ENCODE measurements around the gene EDN1. TPM values are rescaled to one million over a fixed set of nuclear protein-coding genes. Genes with fewer than 3 reads are reported as not detected.

Gene EDN1
- total and polyA plus RNA-seq, 12 donors, result 0.18 to 7.9 (median 1.6) TPM

DNA sequence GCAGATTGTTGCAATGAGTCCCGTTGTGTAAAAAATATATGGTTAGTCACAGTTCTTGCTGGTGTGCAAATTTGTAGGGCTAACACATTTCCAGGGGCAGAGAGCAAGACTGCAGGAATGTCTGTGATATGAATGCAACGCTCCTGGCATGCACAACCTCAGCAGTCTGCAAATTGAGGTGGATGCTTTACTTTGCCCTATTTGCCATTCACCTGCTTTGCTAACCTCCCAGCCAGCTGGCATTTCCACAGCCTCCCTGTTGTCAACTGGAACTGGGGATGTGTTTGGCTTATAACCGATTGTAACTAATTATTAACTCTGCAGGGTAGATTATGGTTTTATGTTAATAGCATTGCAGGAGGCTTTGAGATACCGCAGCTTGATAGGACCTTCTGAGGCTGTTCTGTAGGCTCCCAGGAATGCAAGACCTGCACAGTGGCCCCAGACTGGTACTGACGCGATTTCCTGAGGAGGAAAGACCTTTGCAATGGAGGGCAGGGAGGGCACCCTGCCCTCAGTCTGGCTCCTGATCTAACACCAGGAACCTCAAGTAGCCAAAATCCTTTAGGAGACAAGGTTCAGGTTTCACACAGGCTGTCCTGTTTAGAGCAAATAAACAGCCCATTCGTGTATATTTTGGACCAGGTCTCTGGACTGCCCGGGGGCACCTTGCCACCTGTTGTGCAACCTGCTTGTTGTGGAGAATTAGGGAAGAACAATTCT is 53.4 kb downstream of the EDN1 start:
- no peak for DNase-seq
- H3K9me3 ChIP-seq (replicated peaks in 1 of 3), result no peaks in the 10 kb centered on the region
- H3K4me3 ChIP-seq, result no peak overlapping the region
- H3K27me3 ChIP-seq, result no peaks in the 10 kb centered on the region
- no peak for TF ChIP-seq POLR2A (IDR thresholded peaks at IDR 0.05)
- TF ChIP-seq, protein P1, sequence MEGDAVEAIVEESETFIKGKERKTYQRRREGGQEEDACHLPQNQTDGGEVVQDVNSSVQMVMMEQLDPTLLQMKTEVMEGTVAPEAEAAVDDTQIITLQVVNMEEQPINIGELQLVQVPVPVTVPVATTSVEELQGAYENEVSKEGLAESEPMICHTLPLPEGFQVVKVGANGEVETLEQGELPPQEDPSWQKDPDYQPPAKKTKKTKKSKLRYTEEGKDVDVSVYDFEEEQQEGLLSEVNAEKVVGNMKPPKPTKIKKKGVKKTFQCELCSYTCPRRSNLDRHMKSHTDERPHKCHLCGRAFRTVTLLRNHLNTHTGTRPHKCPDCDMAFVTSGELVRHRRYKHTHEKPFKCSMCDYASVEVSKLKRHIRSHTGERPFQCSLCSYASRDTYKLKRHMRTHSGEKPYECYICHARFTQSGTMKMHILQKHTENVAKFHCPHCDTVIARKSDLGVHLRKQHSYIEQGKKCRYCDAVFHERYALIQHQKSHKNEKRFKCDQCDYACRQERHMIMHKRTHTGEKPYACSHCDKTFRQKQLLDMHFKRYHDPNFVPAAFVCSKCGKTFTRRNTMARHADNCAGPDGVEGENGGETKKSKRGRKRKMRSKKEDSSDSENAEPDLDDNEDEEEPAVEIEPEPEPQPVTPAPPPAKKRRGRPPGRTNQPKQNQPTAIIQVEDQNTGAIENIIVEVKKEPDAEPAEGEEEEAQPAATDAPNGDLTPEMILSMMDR (IDR thresholded peaks at IDR 0.05), result no peak
- intact Hi-C loops (cut with DNase I), result no loop called here
- no peaks in the 10 kb centered on the region for H3K4me1 ChIP-seq (replicated peaks in 1 of 2)
- WGBS, 4 donors, result 72 to 75% (median 73%) methylated on average over 7 to 8 of the region's 8 CpGs
- H3K27ac ChIP-seq, result no peak overlapping the region
- no peaks in the 10 kb centered on the region for H3K36me3 ChIP-seq (replicated peaks in 1 of 2)

DNA sequence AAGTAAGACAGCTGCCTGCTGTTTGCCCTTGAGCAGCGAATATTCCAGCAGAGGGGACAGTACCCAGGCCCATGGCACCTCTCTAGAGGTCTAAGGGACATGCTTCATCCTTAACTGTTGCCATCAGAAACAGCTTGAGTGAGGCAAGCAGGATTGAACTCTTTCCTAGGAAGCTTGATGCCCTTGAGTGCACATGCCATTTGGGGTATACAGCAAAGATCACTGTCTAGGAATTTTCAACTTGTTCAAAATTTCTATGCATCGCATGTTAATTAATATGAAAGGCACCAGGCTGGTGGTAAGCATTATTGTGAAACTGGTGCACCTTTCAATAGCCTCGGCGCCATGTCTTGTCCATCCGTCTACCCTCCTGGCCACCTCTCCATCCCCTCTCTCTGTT is 54.1 kb downstream of the EDN1 start:
- intact Hi-C loops (cut with DNase I), result no loop called here
- H3K27ac ChIP-seq, result no peak overlapping the region
- H3K4me3 ChIP-seq, result no peak overlapping the region
- DNase-seq, result no peak
- WGBS, 4 donors, result 87 to 94% (median 92%) methylated on average over 5 of the region's 5 CpGs
- no peaks in the 10 kb centered on the region for H3K9me3 ChIP-seq (replicated peaks in 1 of 3)
- H3K4me1 ChIP-seq (replicated peaks in 1 of 2), result no peaks in the 10 kb centered on the region
- no peaks in the 10 kb centered on the region for H3K27me3 ChIP-seq
- TF ChIP-seq, protein P1 (IDR thresholded peaks at IDR 0.05), result no peak
- H3K36me3 ChIP-seq (replicated peaks in 1 of 2), result no peaks in the 10 kb centered on the region

DNA sequence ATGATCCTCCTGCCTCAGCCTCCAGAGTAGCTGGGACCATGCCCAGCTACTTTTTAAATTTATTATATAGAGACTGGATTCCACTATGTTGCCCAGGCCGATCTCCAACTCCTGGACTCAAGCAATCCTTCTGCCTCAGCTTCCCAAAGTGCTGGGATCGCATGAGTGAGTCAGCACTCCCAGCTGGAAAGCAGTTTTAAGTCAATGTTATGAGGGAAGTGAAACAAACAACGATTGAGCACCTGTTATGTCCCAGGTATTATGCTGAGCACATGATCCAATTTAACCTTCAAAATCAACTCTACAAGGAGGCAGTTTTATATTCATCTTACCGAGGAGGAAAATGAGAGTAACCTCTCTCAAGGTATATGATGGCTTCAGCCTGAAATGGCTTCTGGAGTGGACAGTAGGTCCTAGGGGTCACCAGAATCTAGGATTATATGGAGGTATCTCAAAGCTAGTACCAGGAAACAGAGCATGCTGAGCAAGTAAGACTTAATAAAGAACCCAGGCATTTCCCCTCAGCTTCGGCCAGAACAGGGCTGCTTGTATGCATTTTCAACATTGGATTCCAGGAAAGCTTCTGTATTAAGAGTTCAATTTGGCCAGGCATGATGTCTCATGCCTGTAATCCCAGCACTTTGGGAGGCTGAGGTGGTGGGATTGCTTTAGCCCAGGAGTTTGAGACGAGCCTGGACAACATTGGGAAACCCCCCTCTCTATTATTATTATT is 55.0 kb downstream of the EDN1 start:
- no peak for TF ChIP-seq POLR2A (IDR thresholded peaks at IDR 0.05)
- TF ChIP-seq, protein P1 (IDR thresholded peaks at IDR 0.05), result no peak
- no peaks in the 10 kb centered on the region for H3K9me3 ChIP-seq (replicated peaks in 1 of 3)
- H3K4me1 ChIP-seq (replicated peaks in 1 of 2), result no peaks in the 10 kb centered on the region
- no peaks in the 10 kb centered on the region for H3K27me3 ChIP-seq
- intact Hi-C loops (cut with DNase I), result no loop called here
- no peak overlapping the region for H3K27ac ChIP-seq
- 76 to 78% (median 78%) methylated on average over 6 of the region's 6 CpGs for WGBS, 4 donors
- DNase-seq, result no peak
- H3K4me3 ChIP-seq, result no peak overlapping the region
- no peaks in the 10 kb centered on the region for H3K36me3 ChIP-seq (replicated peaks in 1 of 2)

DNA sequence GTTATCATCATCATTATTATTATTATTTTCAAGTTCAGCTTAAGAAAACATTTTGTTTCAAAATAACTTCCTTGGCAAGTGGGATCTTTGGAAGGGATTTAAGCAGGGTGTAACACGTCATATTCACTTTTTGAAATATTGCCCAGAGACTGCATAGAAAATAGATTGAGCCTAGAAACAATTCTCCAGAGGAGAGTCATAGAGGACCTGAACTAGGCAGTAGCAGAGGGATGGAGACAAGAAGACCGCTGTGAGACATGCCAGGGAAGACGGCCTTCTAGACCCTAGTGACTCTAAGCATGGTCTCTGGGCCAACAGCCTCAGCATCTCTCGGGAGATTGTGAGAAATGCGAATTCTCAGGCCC is 55.5 kb downstream of the EDN1 start:
- TF ChIP-seq, protein P1 (IDR thresholded peaks at IDR 0.05), result no peak
- TF ChIP-seq POLR2A (IDR thresholded peaks at IDR 0.05), result no peak
- Histone ChIP-seq H3K9me3 (replicated peaks in 1 of 3) (no peaks in the 10 kb centered on the region), H3K4me3 (no peak overlapping the region), H3K4me1 (replicated peaks in 1 of 2) (no peaks in the 10 kb centered on the region), H3K36me3 (replicated peaks in 1 of 2) (no peaks in the 10 kb centered on the region), H3K27me3 (no peaks in the 10 kb centered on the region), H3K27ac (no peak overlapping the region)
- no peak for DNase-seq
- WGBS, 4 donors, result 73 to 82% (median 79%) methylated on average over 5 of the region's 5 CpGs
- intact Hi-C loops (cut with DNase I), result no loop called here

Small RNA genes lying within 50 kb of the gene (small RNA-seq; reads per million reads assigned to genes)
- 0 reads per million in 2 donors for gene SUMO2P12

Measured in adrenal gland (tissue), 12 donors.